Left lobe of liver (tissue), 2 donors: ENCODE results near the gene CCDC178. TPM values are rescaled to one million over a fixed set of nuclear protein-coding genes. Genes with fewer than 3 reads are reported as not detected.
"Not testable (repeated sequence)": the region's sequence is repeated elsewhere in the genome, so short reads cannot be mapped to it uniquely, and the experiment has no call there.

Experiments used
- ATAC-seq: fragments of 200-7000 bp; cut with Tn5 transposase; one replicate; pipeline ENCODE4 v1.9.1; 2020; ENCODE audit warnings: mild to moderate bottlenecking, moderate library complexity
- DNase-seq: peaks from one replicate; pipeline ENCODE4 v3.0.0-alpha.2; 2020; ENCODE audit warnings: low spot score
- total RNA-seq: library from RNA; stranded (reverse); gene quantifications from one replicate; pipeline ENCODE4 v1.2.1, GENCODE V29; 2021
- donor health status: DM: no; HTN: no; CAD: no; lungs with moderate emphysema.
- donor health status: DM: no; HTN: yes; CAD: no.

Gene CCDC178
- total RNA-seq, 1 donor from 2014 or later, result not detected

DNA sequence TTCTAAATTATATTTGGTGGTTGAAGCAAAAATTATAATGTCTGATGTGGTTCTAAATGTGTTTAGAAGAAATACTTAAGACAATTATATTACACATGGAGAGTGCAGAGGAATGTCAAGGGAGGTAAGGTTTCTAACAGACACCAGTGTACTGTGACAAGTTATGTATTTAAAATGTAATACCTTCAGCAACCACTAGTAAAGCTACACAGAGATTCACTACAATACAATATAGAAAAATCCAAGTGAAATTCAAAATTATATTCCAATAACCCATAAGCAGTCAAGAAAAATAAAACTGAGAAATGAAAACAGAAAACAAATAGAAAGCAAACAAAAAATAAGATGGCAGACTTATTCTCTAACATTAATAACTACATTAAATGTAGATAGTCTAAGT is 418.2 kb downstream of the CCDC178 start:
- DNase-seq, result no peak
- ATAC-seq, result no peak

GRCh38 chr18:33020877-33021276 is 419.6 kb downstream of the CCDC178 start:
- DNase-seq, result no peak
- no peak for ATAC-seq

DNA sequence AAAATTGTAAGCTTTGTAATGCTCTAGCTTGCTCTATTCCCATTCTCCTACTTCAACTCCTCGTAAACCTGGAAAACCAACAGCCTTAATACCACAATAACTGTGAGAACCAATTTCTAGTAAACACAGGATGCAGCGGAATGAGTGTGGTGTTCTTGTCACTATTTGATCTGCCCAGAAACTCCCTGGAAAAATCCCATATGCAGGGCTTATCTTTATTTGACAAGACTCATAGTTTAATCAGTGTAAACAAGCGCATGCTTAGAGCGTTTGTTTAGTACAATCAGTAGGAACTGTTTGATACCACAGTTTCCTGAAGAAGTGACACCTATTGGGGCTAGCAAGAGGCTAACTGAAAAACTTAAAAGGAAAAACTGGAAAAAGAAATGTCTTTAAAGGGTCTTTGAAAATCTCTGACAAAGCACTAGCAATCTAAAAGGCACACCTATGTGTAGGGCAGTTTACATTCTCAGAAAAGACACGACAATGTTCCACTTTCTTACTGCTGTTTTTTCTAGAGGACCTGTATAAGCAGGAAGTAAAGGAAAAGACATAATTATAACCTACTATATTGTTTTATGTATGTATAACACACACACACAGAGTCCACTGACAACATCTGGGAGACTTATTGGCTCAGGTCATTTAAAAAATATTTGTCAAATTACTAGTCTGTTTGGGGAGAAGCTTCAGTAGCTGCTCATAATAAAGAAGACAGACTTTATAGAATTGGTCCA is 426.3 kb downstream of the CCDC178 start:
- ATAC-seq, result no peak

GRCh38 chr18:33010149-33010548 is 430.4 kb downstream of the CCDC178 start:
- no peak for ATAC-seq
- DNase-seq, result no peak

More for the DNA sequence above, 426.3 kb downstream of the CCDC178 start:
- no peak for DNase-seq

GRCh38 chr18:32998921-32999320 is 441.6 kb downstream of the CCDC178 start:
- DNase-seq (no peak), ATAC-seq (no peak)

DNA sequence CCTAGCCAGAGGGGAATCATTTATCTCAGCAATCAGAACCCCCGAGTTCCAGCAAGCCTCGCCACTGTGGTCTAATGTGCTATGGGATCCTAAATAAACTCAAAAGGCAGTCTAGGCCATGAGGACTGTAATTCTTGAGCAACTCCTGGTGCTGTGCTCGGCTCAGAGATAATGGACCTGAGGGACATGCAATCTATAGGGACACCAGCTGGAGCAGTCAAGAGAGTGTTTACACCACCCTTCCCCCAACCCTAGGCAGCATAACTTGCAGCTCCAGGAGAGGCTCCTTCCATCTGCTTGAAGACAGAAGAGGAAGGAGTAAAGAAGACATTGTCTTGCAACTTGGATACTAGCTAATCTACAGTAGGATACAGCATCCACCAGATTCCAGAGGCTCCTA is 442.2 kb downstream of the CCDC178 start:
- no peak for ATAC-seq
- DNase-seq, result no peak

- no peak for ATAC-seq
- DNase-seq, result no peak
Measured at GRCh38 chr18:32983721-32984120, 456.8 kb downstream of the CCDC178 start.

DNA sequence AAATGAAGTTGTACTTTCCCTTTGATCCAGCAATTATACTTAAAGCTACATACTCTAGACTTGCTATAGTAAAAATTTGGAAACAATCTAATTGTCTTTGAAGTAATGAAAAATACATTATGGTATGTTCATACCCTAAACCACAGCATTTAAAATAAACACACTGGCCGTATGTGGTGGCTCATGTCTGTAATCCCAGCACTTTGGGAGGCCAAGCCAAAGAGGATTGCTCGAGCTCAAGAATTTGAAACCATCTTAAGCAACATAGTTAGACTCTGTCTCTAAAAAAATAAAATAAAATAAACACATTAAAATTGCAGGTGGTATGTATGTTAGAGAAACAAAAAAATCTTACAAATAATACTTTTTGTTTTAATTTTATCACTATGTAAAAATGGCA is 459.6 kb downstream of the CCDC178 start:
- DNase-seq (no peak), ATAC-seq (no peak)

GRCh38 chr18:32975501-32975900 is 465.0 kb downstream of the CCDC178 start:
- no peak for ATAC-seq

GRCh38 chr18:32975163-32975436 is 465.4 kb downstream of the CCDC178 start:
- ATAC-seq (no peak), DNase-seq (no peak)

More at GRCh38 chr18:32975501-32975900, 465.0 kb downstream of the CCDC178 start:
- DNase-seq, result no peak

GRCh38 chr18:32974421-32975162 is 465.9 kb downstream of the CCDC178 start:
- DNase-seq, result no peak
- no peak for ATAC-seq

GRCh38 chr18:32968248-32968647 is 472.3 kb downstream of the CCDC178 start:
- no peak for ATAC-seq
- no peak for DNase-seq

DNA sequence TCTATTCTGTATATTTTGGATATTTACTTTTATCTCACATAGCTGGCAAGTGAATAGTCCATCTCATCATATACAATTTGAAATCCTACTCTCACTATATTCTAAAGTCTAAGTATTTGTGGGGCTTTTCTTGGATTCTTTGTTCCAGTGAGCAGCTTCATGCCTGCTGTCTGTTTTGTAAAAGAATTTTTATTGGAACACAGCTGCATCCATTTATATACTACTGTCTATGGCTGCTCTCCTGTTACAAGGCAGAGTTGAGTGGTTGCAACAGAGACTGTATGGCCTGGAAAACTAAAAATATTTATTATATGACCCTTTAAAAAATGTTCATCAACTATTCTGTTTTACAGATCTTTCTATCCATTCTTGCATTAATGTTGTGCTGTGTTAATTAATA is 474.4 kb downstream of the CCDC178 start:
- no peak for ATAC-seq
- DNase-seq, result no peak

DNA sequence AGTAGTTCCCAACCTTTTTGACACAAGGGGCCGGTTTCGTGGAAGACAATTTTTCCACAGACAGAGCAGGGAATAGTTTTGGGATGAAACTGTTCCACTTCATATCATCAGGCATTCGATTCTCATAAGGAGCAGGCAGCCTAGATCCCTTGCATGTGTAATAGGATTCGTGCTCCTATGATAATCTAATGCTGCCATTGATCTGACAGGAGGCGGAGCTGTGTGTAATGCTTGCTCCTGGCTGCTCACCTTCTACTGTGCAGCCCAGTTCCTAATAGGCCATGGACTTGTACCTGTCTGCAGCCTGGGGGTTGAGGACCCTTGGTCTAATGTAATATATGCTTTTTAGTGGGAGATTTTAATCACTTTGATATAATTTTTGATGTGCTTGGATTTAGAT is 479.0 kb downstream of the CCDC178 start:
- no peak for ATAC-seq
- no peak for DNase-seq

- ATAC-seq (no peak), DNase-seq (no peak)
Measured at GRCh38 chr18:32958746-32959145, 481.8 kb downstream of the CCDC178 start.

GRCh38 chr18:32956591-32957315 is 483.8 kb downstream of the CCDC178 start:
- ATAC-seq (no peak), DNase-seq (no peak)

- DNase-seq, ATAC-seq: not testable (repeated sequence)
Measured at GRCh38 chr18:32952318-32952717, 488.2 kb downstream of the CCDC178 start.

GRCh38 chr18:32937597-32937996 is 502.9 kb downstream of the CCDC178 start:
- ATAC-seq (no peak), DNase-seq (no peak)

DNA sequence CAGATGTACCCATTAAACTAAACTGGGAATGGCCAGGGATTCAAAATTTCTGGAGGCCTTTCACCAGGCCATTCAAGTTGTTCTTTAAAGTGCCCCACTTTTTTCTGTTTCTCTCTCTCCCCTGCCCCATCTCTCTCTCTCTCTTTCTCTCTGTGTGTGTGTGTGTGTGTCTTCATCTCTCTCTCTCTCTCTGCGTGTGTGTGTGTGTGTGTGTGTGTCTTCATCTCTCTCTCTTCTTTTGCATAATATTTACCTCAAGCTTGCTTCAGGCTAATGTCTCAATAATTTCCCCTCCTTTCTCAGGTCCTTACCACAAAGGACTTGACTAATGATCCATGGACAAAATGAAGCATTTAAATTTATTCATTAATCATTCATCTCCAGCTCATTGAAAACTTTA is 503.5 kb downstream of the CCDC178 start:
- DNase-seq (no peak), ATAC-seq (no peak)

- no peak for DNase-seq
Measured at GRCh38 chr18:32934201-32934600, 506.3 kb downstream of the CCDC178 start.

DNA sequence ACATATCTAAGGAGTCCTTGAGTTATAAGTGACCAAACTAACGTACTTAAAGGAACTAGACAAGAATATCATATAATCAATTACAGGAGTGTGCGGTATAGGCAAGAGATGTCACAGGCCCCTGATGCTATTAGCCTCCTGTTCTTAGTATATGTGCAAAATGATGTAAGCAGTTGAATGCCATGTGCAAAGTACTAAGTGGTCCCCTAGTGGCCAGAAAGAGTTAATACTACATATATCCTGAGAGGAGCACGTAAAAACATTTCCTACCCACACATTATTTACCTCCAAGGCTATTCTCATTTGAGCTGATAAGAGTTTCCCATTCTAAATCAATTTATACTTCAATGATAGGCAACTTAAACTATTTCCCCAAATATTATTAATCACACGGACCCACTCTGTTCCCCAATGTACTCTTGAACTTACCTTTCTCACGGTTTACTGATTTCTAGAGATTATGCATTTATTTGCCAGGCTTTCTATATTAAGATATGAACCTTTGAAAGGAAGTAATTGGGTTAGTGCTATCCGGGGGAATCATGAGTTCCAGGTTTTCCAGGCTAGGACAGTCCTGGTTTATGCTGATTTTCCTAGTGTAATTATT is 509.7 kb downstream of the CCDC178 start:
- DNase-seq (no peak), ATAC-seq (no peak)

More at GRCh38 chr18:32934201-32934600, 506.3 kb downstream of the CCDC178 start:
- no peak for ATAC-seq
